Stimulated activated CD8-positive, alpha-beta memory T cell treated with anti-CD3 and anti-CD28 coated beads, Interleukin-4, amount 100 ng/mL, for 24 hours (primary cell): ENCODE data around the gene COG7.

Source experiments
- DNase-seq: peaks from one replicate; pipeline ENCODE4 v3.0.0-alpha.2; 2020; ENCODE audit warnings: low read depth

COG7 gene

GRCh38 chr16:23359092-23359760 is 93.8 kb downstream of the COG7 start:
- DNase-seq: no peak

- no peak for DNase-seq
Observed at GRCh38 chr16:23357761-23358290, 95.2 kb downstream of the COG7 start.

- DNase-seq: no peak
Observed at GRCh38 chr16:23356941-23357340, 96.0 kb downstream of the COG7 start.

GRCh38 chr16:23355106-23355670 is 97.8 kb downstream of the COG7 start:
- DNase-seq: no peak

GRCh38 chr16:23354246-23354645 is 98.7 kb downstream of the COG7 start:
- no peak for DNase-seq

- no peak for DNase-seq
Observed at GRCh38 chr16:23353440-23353839, 99.5 kb downstream of the COG7 start.

GRCh38 chr16:23351360-23351759 is 101.6 kb downstream of the COG7 start:
- no peak for DNase-seq

- no peak for DNase-seq
Observed at GRCh38 chr16:23348579-23349469, 104.2 kb downstream of the COG7 start.

GRCh38 chr16:23345237-23345636 is 107.8 kb downstream of the COG7 start:
- DNase-seq: no peak

GRCh38 chr16:23343643-23344612 is 109.1 kb downstream of the COG7 start:
- no peak for DNase-seq

- no peak for DNase-seq
Observed at GRCh38 chr16:23342083-23342640, 110.8 kb downstream of the COG7 start.

GRCh38 chr16:23339787-23340186 is 113.2 kb downstream of the COG7 start:
- DNase-seq: no peak
